Pons (tissue), 1 donor: ENCODE measurements around the gene ASB4.

Experiments
- DNase-seq: peaks from one replicate; pipeline ENCODE4 v3.0.0-alpha.2; 2016; ENCODE audit warnings: low spot score

ASB4 gene

GRCh38 chr7:95526128-95526738 is 40.5 kb downstream of the ASB4 start:
- DNase-seq, result peak; percentile 94

- peak; percentile 94 for DNase-seq
Observed at GRCh38 chr7:95527033-95527775, 41.5 kb downstream of the ASB4 start.

DNA sequence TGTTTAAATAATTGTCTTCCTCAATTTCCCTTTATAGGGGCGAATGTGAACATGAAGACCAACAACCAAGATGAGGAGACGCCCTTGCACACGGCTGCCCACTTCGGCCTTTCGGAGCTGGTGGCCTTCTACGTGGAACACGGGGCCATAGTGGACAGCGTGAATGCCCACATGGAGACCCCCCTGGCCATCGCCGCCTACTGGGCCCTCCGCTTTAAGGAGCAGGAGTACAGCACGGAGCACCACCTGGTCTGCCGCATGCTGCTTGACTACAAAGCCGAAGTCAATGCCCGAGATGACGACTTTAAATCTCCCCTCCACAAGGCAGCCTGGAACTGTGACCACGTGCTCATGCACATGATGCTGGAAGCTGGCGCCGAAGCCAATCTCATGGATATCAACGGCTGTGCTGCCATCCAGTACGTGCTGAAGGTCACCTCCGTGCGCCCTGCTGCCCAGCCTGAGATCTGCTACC is 42.1 kb downstream of the ASB4 start:
- DNase-seq, result no peak

- no peak for DNase-seq
Observed at GRCh38 chr7:95529701-95530100, 44.0 kb downstream of the ASB4 start.

DNA sequence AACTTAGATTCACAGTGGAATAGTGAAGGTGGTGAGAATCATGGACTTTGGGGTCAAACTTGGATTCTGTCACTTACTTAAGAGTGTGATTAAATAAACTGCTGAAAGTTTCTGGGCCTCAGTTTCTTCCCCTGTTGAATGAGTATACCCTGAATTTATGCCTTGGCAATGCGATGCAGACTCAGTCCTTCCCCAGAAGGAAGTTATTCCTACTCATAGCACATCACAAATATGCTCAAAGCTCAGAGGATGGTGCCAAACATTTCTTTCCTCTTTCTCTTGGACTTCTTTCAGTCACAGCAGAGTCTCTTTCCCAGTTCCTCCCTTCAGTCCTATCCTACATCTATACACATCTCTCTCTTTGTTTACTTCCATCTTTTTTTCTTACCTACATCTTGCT is 45.1 kb downstream of the ASB4 start:
- DNase-seq, result no peak

DNA sequence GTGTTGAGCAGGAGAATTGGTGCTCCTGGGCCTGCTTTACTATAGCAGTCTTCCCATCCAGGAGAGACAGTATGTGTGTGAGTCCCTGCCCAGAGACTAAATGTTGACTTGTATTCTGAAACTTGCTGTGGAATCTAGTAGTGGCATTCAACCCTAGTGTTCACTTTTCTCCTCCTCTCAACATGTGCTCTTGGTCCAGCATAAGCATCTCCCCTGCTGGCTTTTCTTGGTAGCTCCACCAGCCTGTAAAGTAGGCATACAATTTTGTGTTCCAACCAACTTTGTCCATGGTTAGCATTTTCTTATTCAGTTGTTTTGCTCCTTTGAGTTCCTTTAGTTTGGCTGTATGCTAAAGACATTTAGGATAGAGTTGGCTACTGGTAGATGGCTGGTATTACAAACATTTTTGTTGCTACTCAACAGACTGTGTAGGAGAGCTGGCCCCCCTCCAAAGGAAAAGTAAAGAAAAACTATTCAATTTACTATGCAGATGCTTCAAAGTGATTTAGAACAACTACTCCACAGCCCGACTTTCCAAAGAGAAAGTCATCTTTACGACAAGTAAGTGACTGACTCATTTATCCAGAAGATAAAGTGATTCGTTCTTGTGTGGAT is 46.0 kb downstream of the ASB4 start:
- no peak for DNase-seq

- no peak for DNase-seq
Observed at GRCh38 chr7:95534796-95535195, 49.1 kb downstream of the ASB4 start.

GRCh38 chr7:95535662-95536061 is 49.9 kb downstream of the ASB4 start:
- DNase-seq, result no peak

DNA sequence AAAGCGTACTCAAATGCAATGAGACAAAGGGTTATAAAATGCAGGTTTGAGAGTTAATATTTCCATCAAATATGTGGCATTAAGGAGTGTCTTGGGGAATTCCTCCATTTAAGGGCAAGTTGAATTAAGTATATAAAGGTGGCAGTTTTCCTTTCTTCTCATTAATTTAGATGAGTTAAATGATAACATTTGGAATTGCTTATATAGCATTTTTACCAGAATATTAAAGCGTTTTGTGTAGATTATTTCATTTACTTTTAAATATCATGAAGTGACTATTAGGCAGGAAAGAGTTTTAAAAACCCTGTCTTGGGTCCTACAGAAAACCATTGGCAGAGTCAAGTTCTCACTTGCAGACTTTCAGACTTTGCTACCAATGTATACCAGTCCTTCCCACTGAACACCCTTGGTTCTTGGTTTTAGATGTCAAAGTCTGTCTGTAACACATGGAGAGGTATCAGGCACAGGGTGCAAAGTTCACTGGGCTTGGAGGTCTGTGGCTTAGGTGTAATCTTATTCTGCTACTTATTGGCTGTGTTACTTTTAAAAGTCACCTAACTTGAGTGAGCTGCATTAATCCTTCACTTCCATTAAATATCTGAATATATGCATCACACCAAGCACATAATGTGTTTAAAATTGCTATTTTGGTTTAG is 51.0 kb downstream of the ASB4 start:
- DNase-seq, result no peak

GRCh38 chr7:95537468-95537867 is 51.7 kb downstream of the ASB4 start:
- no peak for DNase-seq

- no peak for DNase-seq
Observed at GRCh38 chr7:95539426-95539825, 53.7 kb downstream of the ASB4 start.

DNA sequence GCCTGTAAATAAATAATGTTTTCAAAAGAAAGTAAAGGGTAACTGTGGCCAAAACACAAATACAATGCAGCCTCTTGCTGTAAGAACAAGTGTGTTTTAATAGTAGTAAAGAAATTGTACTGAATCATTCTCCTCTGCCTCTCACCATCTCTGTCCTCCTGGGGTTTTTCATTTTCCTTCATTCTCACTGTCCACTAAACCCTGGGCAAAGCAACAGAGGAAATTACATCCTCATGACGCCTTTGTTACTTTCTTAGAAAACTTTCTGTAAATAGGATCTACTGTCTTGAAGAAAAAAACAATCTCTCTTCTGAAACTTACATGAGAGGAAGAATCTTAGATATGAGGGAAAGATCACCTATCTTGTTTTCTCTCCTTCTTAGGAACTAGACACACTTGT is 54.6 kb downstream of the ASB4 start:
- no peak for DNase-seq

DNA sequence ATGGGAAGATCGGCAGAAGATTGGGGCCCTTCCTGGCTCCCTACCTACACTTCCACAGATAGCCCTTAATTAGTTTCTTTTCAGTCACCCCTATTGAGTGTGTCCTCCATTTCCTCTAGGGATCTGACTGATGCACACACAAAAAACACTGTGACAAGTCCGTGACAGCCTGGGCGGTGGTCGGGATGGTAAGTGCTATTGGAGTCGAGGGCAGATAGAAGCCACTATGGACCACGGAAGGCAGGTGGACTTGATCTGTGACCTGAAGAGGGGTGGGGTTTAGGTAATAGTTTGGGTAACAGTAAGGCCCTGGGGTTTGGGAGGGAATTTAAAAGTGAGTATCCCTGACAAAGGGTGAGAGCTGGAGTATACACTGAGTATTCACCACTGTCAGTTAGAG is 57.6 kb downstream of the ASB4 start:
- DNase-seq, result no peak

DNA sequence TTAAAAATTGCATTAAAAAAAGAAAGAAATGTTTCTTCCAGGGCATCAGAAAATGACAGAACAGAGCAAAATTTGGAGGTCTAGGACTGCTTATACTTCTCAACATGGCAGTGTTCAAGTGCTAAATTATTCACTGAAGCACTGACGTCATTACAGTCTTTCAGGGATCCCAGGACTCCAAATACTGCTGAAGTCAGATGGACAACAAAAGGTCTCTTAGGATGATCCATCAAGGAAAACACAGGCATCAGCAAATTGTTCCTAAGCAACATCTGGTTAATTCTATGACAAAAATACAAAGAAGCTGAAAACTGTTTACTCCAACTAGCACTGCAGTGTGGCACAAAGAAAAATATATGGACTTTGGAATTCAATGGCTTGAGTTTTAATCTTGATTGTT is 58.4 kb downstream of the ASB4 start:
- DNase-seq, result no peak

GRCh38 chr7:95545007-95545615 is 59.4 kb downstream of the ASB4 start:
- DNase-seq, result peak; percentile 95

DNA sequence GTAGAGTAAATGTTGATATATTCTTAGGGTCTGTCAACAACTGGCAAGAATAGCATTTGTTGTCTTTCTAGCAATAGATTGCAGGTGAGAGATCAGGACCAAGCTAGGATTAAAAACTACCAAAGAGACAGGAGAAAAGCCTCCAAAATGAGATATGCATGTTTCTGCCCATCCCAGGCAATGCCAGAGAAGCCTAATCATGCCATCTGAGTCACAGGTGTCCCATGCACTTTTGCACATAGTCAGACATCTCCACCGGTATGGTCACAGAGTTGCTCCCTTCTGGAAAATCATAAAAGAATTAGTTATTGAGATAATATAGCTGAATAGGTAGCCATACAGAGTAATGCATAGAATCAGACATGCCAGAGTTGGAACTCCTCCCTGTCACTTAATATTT is 59.9 kb downstream of the ASB4 start:
- DNase-seq, result no peak

DNA sequence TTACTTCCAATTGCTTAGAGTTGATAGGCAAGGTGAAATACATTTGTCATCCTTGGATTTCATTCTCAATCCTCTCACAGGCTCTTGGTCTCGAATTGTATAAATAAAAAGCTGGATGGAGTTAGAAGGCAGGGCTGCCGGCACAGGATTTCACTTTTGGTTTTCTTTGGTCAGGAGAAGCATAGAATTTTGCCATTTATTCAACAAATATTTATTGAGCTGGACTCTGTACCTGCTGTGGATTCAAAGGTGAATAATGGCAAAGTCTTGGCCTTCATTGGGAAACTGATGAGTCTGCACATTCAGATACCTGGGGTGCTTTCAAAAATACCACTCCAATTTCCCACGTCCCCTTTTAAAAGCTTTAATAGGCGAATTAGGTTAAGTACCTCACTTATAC is 60.9 kb downstream of the ASB4 start:
- DNase-seq, result peak; percentile 50

- peak; percentile 36 for DNase-seq
Observed at GRCh38 chr7:95547361-95548348, 61.9 kb downstream of the ASB4 start.

DNA sequence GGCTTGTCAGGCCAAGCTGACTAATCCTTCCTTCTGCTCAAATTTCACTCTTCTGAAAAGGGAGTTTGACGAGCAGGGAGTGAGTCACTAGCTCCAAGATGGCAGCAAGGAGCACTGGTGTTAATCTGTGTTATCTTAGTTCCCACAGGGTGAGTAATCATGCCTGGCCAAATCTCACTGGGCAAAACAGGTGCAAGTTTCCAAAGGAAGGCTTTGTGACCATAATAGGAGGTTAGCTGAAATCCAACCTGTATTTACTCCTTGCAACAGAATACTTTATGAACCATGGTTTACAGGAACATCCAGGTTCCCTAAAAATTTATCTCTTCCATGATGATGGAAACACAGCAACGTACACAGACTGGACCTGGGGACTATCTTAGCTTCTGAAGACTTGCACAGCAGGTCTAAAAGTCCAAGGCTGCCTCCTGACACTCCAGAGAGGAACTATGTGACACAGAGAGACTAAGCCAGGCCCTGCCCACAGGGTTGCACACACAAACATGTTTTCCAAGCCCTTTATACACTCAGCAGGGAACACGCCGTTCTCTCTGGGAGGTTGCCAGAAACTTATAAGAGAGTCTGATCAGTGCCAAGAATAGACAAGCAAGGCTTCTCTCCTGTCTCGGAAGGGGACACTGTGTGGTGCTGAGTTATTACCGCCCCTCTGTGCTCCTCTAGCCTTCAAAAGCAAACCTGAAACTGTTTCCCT is 64.2 kb downstream of the ASB4 start:
- DNase-seq, result peak; percentile 95

GRCh38 chr7:95550546-95550945 is 64.8 kb downstream of the ASB4 start:
- DNase-seq, result no peak
